Measurements from ENCODE around the gene TTC23.

Gene TTC23

GRCh38 chr15:99086327-99086667 lies 163.1 kb downstream of the TTC23 start:
- TF ChIP-seq CTCF (IDR thresholded peaks at IDR 0.05; ENCODE audit: extremely low read depth, missing control alignments): no peak
- DNase-seq (ENCODE audit: low spot score): no peak

Measured in GM20000 (cell line).